Globus pallidus (tissue), 1 donor: Measurements from ENCODE around the gene NDUFS8.
A peak's percentile ranks its signal among the peaks of the same experiment; 100 is the strongest.

Experiments used
- DNase-seq: peaks from one replicate; pipeline ENCODE4 v3.0.0-alpha.2; 2015; ENCODE audit warnings: low spot score

NDUFS8 gene

DNA sequence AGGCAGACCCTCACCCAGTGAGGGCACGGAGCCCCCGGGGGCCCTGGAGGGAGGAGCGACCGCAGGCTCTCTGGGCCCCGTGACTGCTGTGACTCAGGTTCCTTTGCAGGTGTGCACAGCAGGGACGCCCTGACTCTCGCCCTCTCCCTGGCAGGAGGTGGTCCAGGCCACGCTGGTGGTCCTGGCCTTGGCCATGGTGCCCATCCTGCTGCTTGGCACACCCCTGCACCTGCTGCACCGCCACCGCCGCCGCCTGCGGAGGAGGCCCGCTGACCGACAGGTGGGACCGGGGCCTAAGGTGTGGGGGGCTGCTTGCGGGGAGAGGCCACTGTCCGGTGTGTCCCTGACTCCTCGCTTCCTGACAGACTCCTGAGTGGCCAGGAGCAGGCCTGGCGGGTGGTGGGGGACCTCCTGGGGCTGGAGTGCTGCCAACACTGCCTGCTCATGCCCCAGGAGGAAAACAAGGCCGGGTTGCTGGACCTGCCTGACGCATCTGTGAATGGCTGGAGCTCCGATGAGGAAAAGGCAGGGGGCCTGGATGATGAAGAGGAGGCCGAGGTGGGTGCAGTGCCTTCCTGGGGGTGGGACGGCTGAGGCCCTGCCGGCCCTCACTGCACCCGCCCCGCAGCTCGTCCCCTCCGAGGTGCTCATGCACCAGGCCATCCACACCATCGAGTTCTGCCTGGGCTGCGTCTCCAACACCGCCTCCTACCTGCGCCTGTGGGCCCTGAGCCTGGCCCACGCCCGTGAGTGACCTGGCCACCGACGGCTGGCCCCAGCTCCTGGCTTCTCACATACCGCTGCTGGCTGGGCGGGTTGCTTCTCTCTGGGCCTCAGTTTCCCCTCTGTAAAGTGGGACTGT, 19.3 kb downstream of the NDUFS8 start:
- no peak for DNase-seq

DNA sequence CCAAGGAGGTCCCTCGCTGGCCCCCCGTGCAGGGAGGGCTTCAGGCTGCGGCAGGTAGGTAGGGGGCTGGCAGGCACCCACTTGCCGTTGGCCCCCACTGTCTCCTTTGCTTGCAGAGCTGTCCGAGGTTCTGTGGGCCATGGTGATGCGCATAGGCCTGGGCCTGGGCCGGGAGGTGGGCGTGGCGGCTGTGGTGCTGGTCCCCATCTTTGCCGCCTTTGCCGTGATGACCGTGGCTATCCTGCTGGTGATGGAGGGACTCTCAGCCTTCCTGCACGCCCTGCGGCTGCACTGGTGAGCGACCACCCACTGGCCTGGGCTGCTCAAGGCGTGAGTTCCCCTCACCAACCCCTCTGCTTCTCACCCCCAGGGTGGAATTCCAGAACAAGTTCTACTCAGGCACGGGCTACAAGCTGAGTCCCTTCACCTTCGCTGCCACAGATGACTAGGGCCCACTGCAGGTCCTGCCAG, 19.9 kb downstream of the NDUFS8 start:
- no peak for DNase-seq

DNA sequence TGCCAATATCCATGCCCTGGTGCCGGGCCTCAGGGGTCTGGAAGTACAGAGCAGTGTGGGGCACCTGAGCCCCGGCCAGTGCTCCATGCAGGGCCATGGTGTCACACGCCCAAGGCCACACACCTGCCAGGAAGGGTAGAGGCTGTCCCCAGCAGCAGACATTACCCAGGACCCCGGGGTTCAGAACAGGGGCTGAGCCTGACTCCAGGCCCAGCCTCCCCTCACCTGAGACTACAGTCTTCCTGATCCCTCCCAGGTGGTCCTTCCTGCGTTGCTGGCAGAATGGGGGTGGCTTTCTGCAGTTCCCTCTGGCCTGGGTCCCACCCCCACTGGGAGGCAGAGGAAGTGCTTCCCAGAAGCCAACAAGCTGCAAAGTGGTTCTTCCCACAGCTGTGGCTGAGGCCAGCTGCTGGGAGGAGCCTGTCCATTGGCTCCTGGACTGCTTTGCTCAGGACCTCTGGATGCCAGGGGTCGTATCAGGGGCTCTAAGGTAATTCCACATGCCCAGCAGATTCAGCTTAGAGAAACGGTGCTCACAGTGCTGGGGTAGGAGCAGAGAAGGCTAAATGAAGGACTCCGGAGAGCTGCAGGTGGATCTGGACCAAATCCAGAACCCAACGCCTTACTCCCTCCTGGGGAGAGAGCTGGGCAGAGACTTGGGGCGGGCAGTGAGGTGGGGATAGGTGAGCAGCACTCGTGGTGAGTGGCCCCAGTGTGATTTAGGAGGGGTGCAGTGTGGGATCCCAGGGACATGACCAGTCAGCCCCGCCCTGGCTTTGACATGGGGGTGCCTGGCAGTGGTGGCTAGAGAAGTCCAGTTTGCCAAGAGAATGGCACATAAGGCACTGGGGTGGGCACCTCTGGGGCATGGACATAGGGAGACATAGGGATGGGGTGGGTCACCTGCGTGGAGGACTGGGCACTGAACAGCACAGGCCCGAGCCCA, 21.0 kb downstream of the NDUFS8 start:
- DNase-seq = no peak

DNA sequence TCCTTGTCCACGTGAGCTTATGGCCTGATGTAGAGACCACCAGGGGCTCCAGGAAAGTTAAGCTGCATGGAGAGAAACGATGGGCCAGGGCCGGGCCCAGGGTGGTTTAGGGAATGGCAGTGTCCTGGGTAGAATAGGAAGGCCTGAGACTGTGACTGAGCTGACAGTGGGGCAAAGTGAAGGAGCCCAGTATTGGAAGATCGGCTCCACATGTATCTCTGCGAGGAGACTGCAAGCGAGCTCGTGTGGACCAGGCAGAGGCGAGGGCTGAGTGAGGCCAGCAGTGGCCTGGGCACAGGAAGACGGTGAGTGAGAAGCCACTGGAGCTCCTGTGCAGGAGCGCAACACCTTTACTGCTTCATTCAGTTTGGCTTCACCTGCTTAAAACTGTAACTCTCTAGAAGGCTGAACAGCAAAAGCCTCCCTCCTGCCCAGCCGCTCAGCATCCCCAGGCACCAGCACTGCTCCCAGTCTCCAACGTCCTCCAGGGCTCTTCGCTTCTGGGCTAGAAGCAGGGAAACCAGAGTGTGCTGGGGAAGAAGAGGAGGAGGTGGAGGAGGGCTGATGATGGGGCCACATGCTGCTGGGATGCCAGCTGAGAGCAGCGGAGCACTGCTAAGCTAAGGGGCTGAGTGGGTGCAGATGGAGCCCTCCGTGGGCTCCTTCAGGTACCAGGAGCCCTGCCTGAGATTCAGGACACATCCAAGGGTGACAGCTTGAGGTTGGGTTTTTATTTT, 21.8 kb downstream of the NDUFS8 start:
- DNase-seq = no peak

DNA sequence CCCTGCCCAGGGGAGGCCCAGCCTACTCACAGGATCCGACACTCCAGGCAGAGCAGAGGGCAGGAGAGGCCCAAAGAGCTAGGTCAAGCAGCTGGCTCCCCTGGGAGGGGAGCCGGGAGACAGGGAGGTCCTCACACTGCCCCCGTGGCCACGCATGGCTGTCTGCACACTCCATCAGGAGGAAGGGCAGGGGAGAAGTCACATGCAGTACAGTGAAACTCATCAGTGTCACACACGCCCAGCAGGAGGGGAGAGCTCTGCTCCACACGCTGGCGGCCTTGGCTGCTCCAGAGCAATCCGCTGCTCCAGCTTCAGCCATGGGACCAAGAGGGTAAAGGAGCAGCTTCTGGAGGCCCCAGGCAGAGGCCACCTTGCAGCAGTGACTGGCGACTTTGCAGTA, 22.6 kb downstream of the NDUFS8 start:
- DNase-seq = no peak

DNA sequence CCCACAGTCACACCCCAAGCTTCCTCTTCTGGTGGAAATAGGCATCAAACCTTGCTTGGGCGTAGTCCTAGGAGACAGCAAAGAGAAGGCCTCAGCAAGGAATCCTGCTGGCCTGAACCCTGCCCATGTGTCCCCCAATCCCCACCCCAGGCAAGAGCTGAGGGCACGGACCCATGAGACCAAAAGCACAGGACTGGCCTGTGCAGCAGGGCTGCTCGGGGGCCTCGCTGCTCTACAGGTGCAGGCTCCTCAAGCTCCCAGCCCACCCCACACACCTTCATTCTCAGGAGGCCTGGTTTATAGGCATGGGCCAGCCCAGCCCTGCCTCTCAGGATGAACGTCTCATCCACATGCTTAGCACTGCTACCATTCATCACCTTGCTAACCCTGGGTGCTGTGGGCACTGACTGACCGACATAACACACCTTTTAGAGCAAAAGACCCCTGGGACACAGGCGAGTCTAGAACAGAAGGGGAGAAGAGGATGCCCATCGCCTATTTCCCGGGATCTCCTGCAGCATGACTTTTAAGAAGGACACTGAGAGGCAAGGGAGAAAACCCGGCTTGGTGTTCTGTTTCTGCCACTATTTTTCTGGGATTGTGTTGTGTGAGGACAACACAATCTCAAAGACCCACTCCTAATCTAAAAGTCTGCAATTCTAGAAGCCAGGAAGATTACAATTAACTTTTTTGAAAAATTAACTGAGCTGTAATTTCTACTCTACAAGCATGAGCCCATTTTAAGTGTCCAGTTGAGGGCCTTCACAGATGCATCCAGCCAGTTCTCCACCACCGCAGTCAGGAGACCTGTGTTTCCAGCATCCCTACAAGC, 23.7 kb downstream of the NDUFS8 start:
- DNase-seq = no peak

DNA sequence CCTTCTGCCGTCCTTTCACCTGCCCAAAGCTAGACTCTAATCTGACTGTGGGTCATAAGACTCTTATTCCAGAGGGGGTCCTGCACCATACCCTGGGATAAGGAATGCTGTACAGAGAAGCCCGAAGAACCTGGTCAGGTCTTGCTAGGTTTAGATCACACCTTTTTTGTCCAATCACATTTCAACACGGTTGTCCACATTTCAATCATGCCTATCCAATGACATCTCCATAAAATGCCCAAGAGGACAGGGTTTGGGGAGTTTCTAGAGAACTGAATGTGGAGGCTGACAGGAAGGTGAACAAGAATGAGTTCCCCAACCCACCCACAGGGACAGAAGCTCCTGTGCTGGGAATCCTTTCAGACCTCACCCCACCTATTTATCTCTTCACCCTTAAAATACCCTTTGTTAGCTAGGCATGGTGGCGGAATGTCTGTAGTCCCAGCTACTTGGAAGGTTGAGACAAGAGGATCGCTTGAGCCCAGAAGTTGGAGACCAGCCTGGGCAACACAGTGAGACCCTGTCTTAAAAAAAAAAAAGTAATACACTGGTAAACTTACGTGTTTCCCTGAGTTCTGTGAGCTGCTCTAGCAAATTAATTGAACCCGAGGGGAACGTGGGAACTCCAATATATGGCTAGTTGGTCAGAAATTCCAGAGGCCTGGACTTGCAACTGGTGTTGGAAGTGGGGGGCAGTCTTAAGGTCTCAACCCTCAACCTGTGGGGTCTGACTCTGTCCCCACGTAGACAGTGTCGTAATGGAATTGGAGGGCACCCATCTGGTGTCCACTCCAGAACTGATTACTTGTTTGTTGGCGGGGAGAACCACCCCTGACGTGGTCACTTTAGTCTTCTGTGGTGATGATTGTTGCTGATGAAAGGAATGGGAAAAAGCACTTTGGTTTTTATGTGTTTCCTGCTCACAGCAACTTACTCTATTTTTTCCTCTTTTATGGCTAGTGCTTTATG, 26.1 kb downstream of the NDUFS8 start:
- DNase-seq = no peak

DNA sequence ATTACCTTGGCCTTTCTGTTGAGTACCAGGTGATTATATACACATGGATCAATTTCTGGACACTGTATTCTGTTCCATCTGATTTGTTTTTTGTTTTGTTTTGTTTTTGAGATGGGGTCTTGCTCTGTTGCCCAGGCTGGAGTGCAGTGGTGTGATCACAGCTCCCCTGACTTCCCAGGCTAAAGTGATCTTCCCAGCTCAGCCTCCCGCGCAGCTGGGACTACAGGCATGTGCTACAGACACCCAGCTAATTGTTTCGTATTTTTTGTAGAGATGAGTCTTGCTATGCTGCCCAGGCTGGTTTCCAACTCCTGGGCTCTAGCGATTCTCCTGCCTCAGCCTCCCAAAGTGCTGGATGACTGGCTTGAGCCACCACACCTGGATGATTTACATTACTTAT, 27.3 kb downstream of the NDUFS8 start:
- DNase-seq = no peak

DNA sequence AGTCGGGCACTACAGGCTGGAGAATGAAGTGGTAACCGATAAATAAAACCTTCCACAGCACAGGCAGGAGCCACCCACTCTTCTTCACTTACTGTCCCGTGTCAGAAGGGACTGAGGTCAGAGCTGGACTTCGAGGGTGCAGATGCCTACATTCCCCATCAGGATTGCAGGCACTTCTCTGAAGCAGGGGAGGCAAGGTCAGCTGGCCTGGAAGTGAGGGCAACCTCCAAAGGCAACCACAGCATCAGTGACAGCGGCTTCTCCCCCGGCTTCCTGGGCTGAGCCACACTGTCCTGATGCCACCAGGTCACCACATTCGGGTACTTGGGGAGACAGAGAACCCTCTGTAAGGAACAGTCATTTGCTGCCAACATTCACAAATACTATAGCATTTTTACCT, 31.0 kb downstream of the NDUFS8 start:
- DNase-seq = no peak

DNA sequence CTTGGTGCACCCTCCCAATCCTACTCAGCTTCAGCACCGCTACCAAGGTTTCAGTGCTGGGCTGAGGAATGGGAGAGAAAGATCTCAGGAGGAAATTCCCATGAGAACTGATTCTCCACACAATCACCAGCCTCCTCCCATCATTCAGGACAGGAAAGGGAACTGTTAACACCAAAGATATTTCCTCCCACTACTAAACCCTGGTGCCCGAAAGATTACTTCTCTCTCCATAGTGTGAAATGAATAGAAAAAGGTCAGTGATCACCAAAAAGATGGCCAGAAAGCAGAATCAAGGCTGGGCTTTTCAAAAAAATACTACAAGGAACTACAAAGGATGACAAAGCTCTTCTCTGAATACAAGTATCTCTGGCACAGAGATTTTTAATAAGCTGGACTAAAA, 34.4 kb downstream of the NDUFS8 start:
- no peak for DNase-seq

DNA sequence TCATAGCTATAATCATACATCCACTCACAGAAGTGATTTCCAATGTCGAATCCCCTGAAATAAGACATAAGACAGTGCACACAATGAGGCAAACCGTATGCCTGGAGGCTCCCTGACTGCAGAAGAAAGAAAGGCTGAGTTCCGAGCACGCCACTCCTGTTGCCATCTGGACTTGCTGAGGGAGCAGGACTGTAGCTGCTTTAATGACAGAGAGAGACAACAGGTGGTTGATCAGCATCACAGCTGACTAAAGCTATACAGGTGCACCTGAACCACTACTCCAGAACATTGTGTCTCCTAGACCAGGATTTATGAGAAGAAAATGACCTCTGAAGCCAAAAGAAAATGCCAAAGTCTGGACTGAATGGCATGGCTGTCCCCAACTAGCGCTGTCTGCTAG, 35.4 kb downstream of the NDUFS8 start:
- DNase-seq = no peak

DNA sequence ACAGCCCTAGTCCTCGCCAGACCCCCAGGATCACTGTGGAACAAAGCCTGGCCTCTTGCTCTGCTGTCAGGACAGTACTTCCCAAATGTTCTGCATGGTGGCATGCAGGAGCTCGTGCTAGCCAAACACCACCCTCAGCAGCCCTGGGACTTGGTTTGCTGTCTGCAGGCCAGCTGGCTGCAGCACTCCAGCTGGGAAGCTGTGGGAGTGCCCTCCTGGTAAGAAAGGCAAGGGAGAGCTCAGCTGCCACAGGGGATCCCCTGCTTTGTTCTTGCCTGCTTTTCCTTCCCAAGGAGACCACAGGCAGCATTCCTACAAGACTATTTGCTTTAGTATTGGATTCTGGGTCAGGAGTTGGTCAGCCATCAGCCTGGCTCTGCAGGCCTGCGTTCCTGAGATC, 36.3 kb downstream of the NDUFS8 start:
- peak; percentile 37 for DNase-seq

DNA sequence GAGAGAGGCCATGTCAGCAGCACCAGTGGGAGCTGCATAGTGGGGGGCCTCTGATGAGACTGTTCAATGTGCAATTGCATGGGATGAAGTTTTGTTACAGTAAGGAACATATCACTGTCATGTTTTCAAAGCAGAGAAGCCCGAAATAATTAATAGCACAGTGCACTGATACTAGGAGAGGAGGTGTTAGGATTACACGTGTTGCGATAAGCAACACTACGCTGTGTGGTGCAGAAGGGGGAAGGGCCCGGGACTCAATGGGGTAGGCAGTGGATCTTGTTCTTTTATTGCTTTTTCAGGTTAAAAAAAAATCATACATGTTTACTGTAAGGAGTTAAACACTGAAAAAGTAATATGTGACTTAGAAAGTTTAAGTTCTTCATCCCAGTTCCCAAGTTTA, 37.5 kb downstream of the NDUFS8 start:
- no peak for DNase-seq

DNA sequence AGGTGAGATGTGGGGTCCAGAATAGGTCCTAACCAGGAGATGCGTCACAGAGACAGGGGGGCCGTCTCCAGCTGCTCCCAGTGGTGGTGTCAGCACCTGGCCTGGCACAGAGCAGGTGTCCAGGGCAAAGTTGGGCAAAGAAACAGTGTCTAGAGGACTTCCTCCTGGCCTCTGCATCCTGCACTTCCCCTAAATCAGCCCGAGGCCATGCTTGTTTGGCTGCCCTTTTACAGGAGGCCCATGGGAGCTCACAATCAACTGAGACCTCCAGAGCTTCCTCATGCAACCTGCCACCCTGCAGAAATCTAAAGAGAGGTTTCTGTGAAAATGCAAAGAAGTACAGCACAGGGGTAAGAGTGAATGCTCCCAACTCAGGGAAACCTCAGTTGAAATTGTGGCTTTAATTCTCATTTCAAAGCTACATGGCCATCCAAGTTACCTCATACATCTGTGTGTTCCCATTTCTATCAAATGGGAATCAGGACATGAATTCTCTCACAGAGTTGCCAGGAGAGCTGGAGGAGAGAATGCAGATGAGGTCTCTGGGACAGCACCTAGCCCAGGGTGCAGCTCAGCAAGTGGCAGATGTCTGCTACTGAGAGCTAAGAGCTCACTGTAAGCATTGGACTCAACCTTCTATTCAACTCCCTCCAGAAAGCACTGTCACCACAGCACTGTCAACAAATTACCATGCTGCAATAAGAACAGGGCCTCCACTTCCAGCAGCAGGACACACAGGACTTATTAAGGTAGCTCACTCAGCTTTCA, 41.0 kb downstream of the NDUFS8 start:
- no peak for DNase-seq

DNA sequence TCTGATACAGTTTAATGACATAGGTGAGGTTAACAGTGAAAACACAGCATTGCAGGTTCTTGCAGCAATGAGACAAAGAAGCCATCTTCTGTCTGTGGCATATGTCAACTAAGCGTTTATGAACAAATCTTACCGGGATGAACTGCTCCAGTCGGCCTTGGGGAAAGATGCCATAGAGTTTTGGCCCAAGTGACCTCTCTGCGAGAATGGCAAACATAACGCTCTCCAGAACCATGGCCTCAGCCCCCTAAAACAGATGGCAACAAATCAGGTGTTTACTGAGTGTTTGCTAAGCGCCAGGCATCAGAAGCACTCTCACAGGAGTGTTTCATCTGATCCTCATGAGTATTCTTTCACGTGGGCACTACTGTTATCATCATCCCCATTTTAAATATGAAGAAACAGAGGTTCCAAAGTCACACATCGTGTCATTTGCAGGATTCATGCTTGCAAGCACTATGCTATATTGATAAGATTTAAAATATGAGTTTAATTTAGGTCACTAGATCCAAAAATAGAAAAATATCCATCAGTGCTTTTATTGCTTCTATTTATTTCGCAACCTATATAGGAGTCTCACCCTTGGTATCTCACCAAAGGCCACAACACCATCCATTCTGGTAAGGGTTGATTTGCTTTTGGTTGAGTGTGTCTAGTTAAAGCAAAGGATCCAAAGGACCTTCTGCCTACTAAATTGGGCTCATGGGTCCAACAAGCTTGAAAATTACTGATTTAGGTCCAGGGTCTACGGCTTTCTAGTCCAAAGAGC, 44.3 kb downstream of the NDUFS8 start:
- DNase-seq = no peak

DNA sequence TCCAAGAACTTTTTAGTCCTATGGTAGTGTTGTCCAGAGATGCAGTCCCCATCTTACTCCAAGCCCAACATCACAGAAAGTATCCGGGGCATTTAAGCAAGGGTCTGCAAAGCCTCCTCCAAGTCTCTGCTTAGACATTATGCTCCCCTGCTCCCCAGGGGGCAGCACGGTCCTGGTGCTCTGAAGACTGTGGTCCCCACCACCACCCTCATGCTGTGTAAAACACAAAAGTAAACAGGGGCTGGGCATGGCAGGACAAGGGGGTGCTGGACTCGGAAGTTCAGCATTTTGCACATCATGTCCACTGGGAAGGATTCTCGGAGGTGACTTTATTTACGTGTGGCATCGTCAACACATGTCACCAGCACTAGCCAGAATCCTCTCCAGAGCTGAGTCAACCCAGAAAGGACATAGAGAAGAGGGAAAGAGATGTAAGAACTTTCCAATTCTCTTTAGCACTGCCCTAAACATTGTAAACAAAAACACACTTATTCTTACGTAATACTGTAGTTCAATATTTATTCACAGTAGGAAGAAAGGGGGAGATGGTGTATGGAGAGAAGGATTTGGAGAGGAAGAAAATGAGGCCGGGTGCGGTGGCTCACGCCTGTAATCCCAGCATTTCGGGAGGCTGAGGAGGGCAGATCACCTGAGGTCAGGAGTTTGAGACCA, 46.0 kb downstream of the NDUFS8 start:
- DNase-seq = no peak

DNA sequence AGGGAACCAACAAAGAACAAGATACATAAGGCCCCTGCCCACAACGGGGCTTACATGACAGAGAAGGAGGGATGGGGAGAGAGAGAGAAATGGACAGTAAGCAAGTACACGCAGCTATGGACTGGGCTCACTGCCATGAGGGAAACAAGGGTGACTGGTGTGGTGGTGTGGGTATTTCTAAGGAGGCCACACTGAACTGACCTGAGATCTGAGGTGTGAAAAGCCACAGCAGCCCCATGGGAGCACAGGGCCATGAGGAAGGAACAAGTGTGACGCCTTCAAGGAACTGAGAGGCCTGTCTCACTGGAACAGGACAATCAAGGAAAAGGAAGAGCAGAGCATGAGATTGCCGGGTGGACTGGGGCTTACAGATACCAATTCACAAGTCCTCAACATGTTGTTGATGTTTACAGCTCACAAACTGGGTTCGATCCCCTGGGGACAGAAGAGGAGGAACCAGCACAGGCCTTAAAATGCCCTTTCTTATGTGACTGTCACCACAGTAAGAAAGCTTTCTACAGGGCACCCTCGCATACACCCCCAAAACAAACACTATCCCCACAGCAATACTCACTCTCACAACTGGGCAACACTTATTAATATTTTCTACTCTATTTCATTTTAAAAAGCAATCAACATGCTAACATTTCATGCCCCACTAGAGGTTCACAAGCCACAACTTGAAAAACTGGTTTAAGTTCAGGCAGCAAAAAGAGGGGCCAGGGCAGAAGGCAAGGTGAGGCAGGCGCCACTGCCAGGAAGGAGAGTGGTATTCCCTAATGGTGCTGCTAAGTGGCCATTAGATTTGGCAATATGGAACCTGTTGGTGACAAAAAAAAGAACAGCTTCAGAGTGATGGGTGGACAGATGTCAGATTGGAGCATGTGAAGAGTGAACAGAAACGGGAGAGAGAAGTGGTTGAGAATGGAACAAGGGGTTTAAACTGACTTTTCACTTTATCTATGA, 47.4 kb downstream of the NDUFS8 start:
- DNase-seq = no peak
